Heart right ventricle (tissue), 16 donors: ENCODE results near the gene PARD3. TPM values are rescaled to one million over a fixed set of nuclear protein-coding genes. Genes with fewer than 3 reads are reported as not detected.

Experiments used
- ATAC-seq, 8 donors: fragments of 200-7000 bp; cut with Tn5 transposase; one replicate each; pipeline ENCODE4 v1.9.1; 2020; ENCODE audit warnings: mild to moderate bottlenecking in 8 of 8, moderate library complexity in 8 of 8, moderate number of reproducible peaks in 1 of 8
- DNase-seq, 2 donors: peaks; one replicate each; pipeline ENCODE4 v3.0.0-alpha.2; 2020
- H3K27ac ChIP-seq, 10 donors: fragments of 200-600 bp; sonication (generic) in 2 of 10; one replicate each; pipeline versions ENCODE4 v1.5.0 to v1.8.0; 2020 to 2022; ENCODE audit warnings: mild to moderate bottlenecking in 3 of 10
- H3K27me3 ChIP-seq, 7 donors: fragments of 200-600 bp; one replicate each; pipeline ENCODE4 v1.8.0; 2021 to 2022; ENCODE audit warnings: mild to moderate bottlenecking in 2 of 7
- H3K36me3 ChIP-seq, 9 donors: fragments of 200-600 bp; sonication (generic) in 1 of 9; one replicate each; pipeline versions ENCODE4 v1.5.0 to v1.8.0; 2020 to 2022; ENCODE audit warnings: mild to moderate bottlenecking in 2 of 9
- H3K4me1 ChIP-seq, 9 donors: fragments of 200-600 bp; sonication (generic) in 1 of 9; one replicate each; pipeline versions ENCODE4 v1.5.0 to v1.8.0; 2020 to 2022; ENCODE audit warnings: mild to moderate bottlenecking in 4 of 9
- H3K4me3 ChIP-seq, 10 donors: fragments of 200-600 bp; sonication (generic) in 2 of 10; one replicate each; pipeline versions ENCODE4 v1.5.0 to v1.8.0; 2020 to 2022; ENCODE audit warnings: mild to moderate bottlenecking in 7 of 10, moderate library complexity in 2 of 10
- H3K9me3 ChIP-seq, 11 donors: fragments of 200-600 bp in 10 of 11; sonication (generic) in 2 of 11; one replicate each; pipeline versions ENCODE4 v1.5.0 to v1.8.0; 2013 to 2022; ENCODE audit warnings: mild to moderate bottlenecking in 2 of 11, control low read depth in 1 of 11, moderate library complexity in 1 of 11
- WGBS, 2 donors: extraction: QIAGEN DNeasy Blood & Tissue Kit; methylation state at CpG; one replicate each; pipeline ENCODE4 v1.1.7; 2013; ENCODE audit warnings: inconsistent platforms in 1 of 2; 5-methylcytosine and 5-hydroxymethylcytosine counted together
- intact Hi-C, 10 donors: fragments of 100-400 bp; cut with DNase I; formaldehyde crosslinking; loops; one replicate each; pipeline versions ENCODE4 v1.11.1 to v1.14.2; 2022
- polyA plus RNA-seq, 2 donors: library from polyadenylated mRNA; stranded (reverse); fragments of 200-250 nt; gene quantifications; one replicate each; pipeline ENCODE4 v1.2.3, GENCODE V29; 2013
- total RNA-seq, 10 donors: library from RNA; stranded (reverse); fragmentation: NEBNext Ultra II Directional in 3 of 10; extraction: Animal tissue kit (Norgen Biotek cat#: 25700) in 3 of 10; gene quantifications; one replicate each; pipeline versions ENCODE4 v1.2.1 to v1.2.4, GENCODE V29; 2021 to 2023
- TF ChIP-seq, protein P1 (sequence below), 9 donors: fragments of 200-600 bp; sonication (generic) in 2 of 9; IDR thresholded peaks; one replicate each; pipeline versions ENCODE4 v1.5.0 to v1.8.0; 2021 to 2022; ENCODE audit warnings: antibody characterized with exemption in 9 of 9, mild to moderate bottlenecking in 5 of 9, moderate library complexity in 1 of 9
- donor health status: Arrhythmogenic right ventricular cardiomyopathy.
- donor health status: ischemic (EF 13 %, LVEDD 7.1; RV severe dilation, severe dysfunction).
- donor health status: healthy with polysubstance abuse.
- donor health status: DM: no; HTN: yes; CAD: no.
- donor health status: DM: no; HTN: no; CAD: no.
- donor health status: ischemic (EF 25% LVEDD 6.9; RV normal size, moderate dysfunction).
- donor health status: ischemic (EF 25% LVEDD 5.7; RV mildly dilated, moderate dysfunction).
- donor health status: healthy.
- donor health status: DM: yes; HTN: yes; CAD: no.
- donor health status: Ischemic cardiomyopathy.
- donor health status: ischemic (EF 35%, LVEDD 5.7; RV mildly dilated, moderate dysfunction).
- donor health status: nonischemic (EF 11% LVEDD 7.7; RV severe dilation, severe dysfunction).
- donor health status: DM: yes; HTN: yes; CAD: no.
- donor health status: PGD.
- donor health status: ischemic (EF 29% LVEDD 5.4; RV normal size, mild dysfunction).
- donor health status: nonischemic (EF 23%, LVEDD 6.1; RV moderate dilation, normal function).

PARD3 gene
- total and polyA plus RNA-seq, 12 donors: 19.7 to 41.8 (median 34.2) TPM

DNA sequence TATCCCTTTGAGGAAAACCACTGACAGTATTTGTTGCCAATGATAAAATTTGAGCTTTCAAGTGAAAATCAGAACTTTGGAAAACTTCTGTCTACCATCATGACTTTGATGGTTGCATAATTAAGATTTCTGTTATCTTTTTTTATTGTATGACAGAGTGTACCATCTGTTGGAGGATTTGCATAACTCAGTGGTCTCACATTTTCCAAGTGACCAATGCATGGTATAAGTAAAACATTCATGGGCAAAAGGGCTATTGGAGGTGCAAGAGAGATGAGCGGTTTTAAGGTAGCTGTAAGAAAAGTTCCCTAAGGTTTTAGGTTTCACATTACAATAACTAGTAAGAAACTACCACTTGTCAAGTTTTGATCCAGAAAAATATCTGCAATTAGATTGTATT is 625.3 kb downstream of the PARD3 start:
- WGBS, 2 donors: 97% methylated on average over 1 of the region's 1 CpG
- Histone ChIP-seq H3K27ac (no peak overlapping the region), H3K9me3 (no peaks in the 10 kb centered on the region), H3K4me1 (peaks cover 0 to 31% (median 11%) of the 10 kb centered on the region in 9 donors), H3K36me3 (no peaks in the 10 kb centered on the region), H3K4me3 (no peak overlapping the region), H3K27me3 (no peaks in the 10 kb centered on the region)
- intact Hi-C loops: no loop called here
- ATAC-seq (no peak), DNase-seq (no peak)
- TF ChIP-seq, protein P1, sequence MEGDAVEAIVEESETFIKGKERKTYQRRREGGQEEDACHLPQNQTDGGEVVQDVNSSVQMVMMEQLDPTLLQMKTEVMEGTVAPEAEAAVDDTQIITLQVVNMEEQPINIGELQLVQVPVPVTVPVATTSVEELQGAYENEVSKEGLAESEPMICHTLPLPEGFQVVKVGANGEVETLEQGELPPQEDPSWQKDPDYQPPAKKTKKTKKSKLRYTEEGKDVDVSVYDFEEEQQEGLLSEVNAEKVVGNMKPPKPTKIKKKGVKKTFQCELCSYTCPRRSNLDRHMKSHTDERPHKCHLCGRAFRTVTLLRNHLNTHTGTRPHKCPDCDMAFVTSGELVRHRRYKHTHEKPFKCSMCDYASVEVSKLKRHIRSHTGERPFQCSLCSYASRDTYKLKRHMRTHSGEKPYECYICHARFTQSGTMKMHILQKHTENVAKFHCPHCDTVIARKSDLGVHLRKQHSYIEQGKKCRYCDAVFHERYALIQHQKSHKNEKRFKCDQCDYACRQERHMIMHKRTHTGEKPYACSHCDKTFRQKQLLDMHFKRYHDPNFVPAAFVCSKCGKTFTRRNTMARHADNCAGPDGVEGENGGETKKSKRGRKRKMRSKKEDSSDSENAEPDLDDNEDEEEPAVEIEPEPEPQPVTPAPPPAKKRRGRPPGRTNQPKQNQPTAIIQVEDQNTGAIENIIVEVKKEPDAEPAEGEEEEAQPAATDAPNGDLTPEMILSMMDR (IDR thresholded peaks at IDR 0.05): no peak

DNA sequence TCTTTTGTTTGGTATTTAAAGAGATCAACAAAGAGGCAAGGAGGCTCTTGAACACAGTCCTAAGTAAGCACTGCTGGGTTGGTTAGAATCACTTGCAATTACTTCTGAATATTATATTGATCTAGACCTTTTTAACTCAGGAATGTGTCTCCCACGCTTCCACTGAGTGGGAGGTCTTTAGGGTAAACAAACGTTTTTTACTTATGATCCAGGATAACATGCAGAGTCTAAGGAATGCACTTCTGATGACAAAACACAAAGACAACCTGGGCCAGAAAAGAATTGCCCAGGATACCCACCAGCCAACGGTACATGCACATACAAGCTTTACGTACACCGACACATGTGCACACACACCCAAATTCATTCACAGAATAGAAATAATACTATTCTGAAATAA is 626.9 kb downstream of the PARD3 start:
- H3K9me3 ChIP-seq: no peaks in the 10 kb centered on the region
- no peak overlapping the region for H3K27ac ChIP-seq
- 88 to 92% methylated on average over 5 of the region's 5 CpGs for WGBS, 2 donors
- ATAC-seq: no peak
- no peaks in the 10 kb centered on the region for H3K27me3 ChIP-seq
- TF ChIP-seq, protein P1 (IDR thresholded peaks at IDR 0.05): no peak
- no peaks in the 10 kb centered on the region for H3K36me3 ChIP-seq
- DNase-seq: no peak
- H3K4me1 ChIP-seq: peaks cover 0 to 29% (median 17%) of the 10 kb centered on the region in 9 donors
- intact Hi-C loops: no loop called here
- no peak overlapping the region for H3K4me3 ChIP-seq

DNA sequence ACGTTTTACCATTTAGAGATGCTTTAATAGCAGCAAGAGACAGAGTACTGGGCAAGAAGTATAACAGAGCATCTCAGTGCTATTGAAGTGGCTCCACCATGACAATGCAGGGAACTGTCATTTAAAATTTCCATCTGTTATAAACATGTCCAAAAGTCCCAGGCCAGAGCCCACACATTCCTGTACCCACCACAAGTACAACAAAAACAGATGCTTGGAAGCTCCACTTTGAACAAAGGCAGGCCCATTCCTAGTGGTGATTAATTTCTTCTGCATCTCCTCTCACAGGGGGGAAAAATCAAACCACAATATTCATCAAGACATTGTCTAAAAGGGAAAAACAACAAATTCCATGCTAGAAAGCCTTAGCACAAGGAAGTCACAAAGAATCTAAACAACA is 627.9 kb downstream of the PARD3 start:
- H3K4me3 ChIP-seq: no peak overlapping the region
- no peak for DNase-seq
- H3K4me1 ChIP-seq: peaks cover 0 to 31% (median 17%) of the 10 kb centered on the region in 9 donors
- no peaks in the 10 kb centered on the region for H3K27me3 ChIP-seq
- TF ChIP-seq, protein P1 (IDR thresholded peaks at IDR 0.05): no peak
- no peaks in the 10 kb centered on the region for H3K9me3 ChIP-seq
- H3K36me3 ChIP-seq: no peaks in the 10 kb centered on the region
- 69 to 84% methylated on average over 1 of the region's 1 CpG for WGBS, 2 donors
- no peak overlapping the region for H3K27ac ChIP-seq
- no peak for ATAC-seq
- intact Hi-C loops: no loop called here

DNA sequence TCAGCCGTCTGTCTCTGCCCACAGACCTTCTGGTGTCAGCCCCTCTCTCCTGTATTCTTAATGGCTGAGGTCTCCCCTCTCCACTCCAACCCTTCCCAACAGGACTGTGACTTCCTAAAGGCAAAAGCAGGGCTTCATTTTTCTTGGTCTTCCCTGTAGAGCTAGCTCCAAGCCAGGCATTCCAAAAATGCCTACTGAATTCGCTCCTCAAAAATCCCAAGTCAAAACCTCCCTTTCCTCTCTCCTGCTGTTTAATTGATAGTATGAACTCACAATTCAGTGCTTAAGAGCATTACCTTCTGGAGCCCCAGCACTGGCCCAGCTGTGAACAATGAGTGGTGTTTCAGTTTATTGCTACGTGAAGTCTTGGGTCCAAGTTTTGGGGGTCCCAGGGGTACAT is 628.4 kb downstream of the PARD3 start:
- H3K36me3 ChIP-seq: no peaks in the 10 kb centered on the region
- DNase-seq (no peak), ATAC-seq (no peak)
- H3K4me3 ChIP-seq: no peak overlapping the region
- intact Hi-C loops: no loop called here
- no peaks in the 10 kb centered on the region for H3K9me3 ChIP-seq
- peaks cover 0 to 35% (median 17%) of the 10 kb centered on the region in 9 donors for H3K4me1 ChIP-seq
- TF ChIP-seq, protein P1 (IDR thresholded peaks at IDR 0.05): no peak
- WGBS, 2 donors: 85 to 93% methylated on average over 3 of the region's 3 CpGs
- no peaks in the 10 kb centered on the region for H3K27me3 ChIP-seq
- H3K27ac ChIP-seq: no peak overlapping the region
